Measurements from ENCODE around the gene BATF2.

- TF ChIP-seq CTCF (IDR thresholded peaks at IDR 0.05): no peak
- no peak for TF ChIP-seq EP300 (IDR thresholded peaks at IDR 0.05)
These were observed 20.1 kb downstream of the BATF2 start for GRCh38 chr11:64976651-64977050.

Data from tibial nerve (tissue), 4 donors.